SK-MEL-5 (cell line): ENCODE results near the gene FGF18. TPM values are rescaled to one million over a fixed set of nuclear protein-coding genes. Genes with fewer than 3 reads are reported as not detected.
"Not testable (repeated sequence)": the region's sequence is repeated elsewhere in the genome, so short reads cannot be mapped to it uniquely, and the experiment has no call there.

Experiments
- DNase-seq: peaks from one replicate; pipeline ENCODE4 v3.0.0-alpha.2; 2016; ENCODE audit warnings: low read depth, low spot score
- in situ Hi-C: cut with HindIII; loops from 2 replicates; pipeline ENCODE4 v1.10.0; 2016; ENCODE audit warnings: low sequenced_read_pairs, high pct_unique_total_duplicates, low pct_unique_long_range_greater_than_20kb
- small RNA-seq, 2 experiments: library from RNA; depleted of rRNA; stranded (forward); fragments of <200 nt; gene quantifications; one replicate each; pipeline ENCODE3, GENCODE V24; 2014
- total RNA-seq: library from RNA; depleted of rRNA; stranded (reverse); fragments of >200 nt; shearing (Covaris generic); gene quantifications from 2 replicates; pipeline ENCODE4 v1.2.3, GENCODE V29; 2014; rRNA removed

The FGF18 gene
- total RNA-seq, 1 experiment from 2014 or later = not detected

GRCh38 chr5:171497494-171497893, 78.0 kb downstream of the FGF18 start:
- in situ Hi-C loops, DNase-seq: not testable (repeated sequence)

- in situ Hi-C loops = no loop called here
- no peak for DNase-seq
Observed at GRCh38 chr5:171498166-171498565, 78.7 kb downstream of the FGF18 start.

GRCh38 chr5:171499611-171500010, 80.2 kb downstream of the FGF18 start:
- in situ Hi-C loops = no loop called here

GRCh38 chr5:171505473-171506043, 86.1 kb downstream of the FGF18 start:
- in situ Hi-C loops = no loop called here

More at GRCh38 chr5:171499611-171500010, 80.2 kb downstream of the FGF18 start:
- DNase-seq = no peak

GRCh38 chr5:171506951-171507350, 87.5 kb downstream of the FGF18 start:
- in situ Hi-C loops = no loop called here
- DNase-seq = no peak

More at GRCh38 chr5:171505473-171506043, 86.1 kb downstream of the FGF18 start:
- DNase-seq = no peak

Small RNAs within 50 kb of the gene (small RNA-seq; reads per million reads assigned to genes)
- 0 to 0.38 reads per million in 2 experiments for gene MIR3912

Other genes with a start within 250 kb of the FGF18 start
- gene TLX3, start 110.4 kb upstream of the FGF18 start, total RNA-seq = not detected in 2 replicates
- 3,487 and 3,786 TPM in 2 replicates for gene NPM1, start 31.8 kb upstream of the FGF18 start, total RNA-seq